A549 (cell line): ENCODE data around the gene AUTS2.

Experiments
- CBX2 ChIP-seq: fragments of 200-600 bp; sonication (generic); IDR thresholded peaks from 2 replicates; pipeline ENCODE4 v1.6.1; 2016; ENCODE audit warnings: low read depth, mild to moderate bottlenecking, borderline replicate concordance
- CEBPB ChIP-seq, 2 experiments: fragments of >200 bp in 1 of 2; sonication (Bioruptor Twin) in 1 of 2; formaldehyde crosslinking in 1 of 2; IDR thresholded peaks; 2 replicates each; pipeline ENCODE4 v1.6.1; 2012 to 2016
- CHD2 ChIP-seq: fragments of 150-350 bp; IDR thresholded peaks from 2 replicates; pipeline ENCODE4 v1.6.1; 2014; ENCODE audit warnings: low read length; ENCODE audit not compliant: partially characterized antibody
- EP300 ChIP-seq, 2 experiments: fragments of >200 bp; sonication (Bioruptor Twin); formaldehyde crosslinking; IDR thresholded peaks; 2 replicates in 1 of 2; 3 replicates in 1 of 2; pipeline ENCODE4 v1.6.1; 2016 to 2017
- POLR2A ChIP-seq: IDR thresholded peaks from 2 replicates; pipeline ENCODE4 v1.6.1; 2012; ENCODE audit warnings: mild to moderate bottlenecking, low read length
- SREBF2 ChIP-seq: fragments of 450-650 bp; IDR thresholded peaks from 2 replicates; pipeline ENCODE4 v1.6.1; 2014; ENCODE audit warnings: mild to moderate bottlenecking, moderate library complexity
- TF ChIP-seq, protein P1 (sequence below): fragments of >200 bp; sonication (Bioruptor Twin); formaldehyde crosslinking; IDR thresholded peaks from 3 replicates; pipeline ENCODE4 v1.5.1; 2016
- TF ChIP-seq, protein P2 (sequence below): fragments of 200-600 bp; sonication (generic); IDR thresholded peaks from 2 replicates; pipeline ENCODE4 v1.6.1; 2016; ENCODE audit warnings: antibody characterized with exemption, mild to moderate bottlenecking, moderate library complexity

DNA sequence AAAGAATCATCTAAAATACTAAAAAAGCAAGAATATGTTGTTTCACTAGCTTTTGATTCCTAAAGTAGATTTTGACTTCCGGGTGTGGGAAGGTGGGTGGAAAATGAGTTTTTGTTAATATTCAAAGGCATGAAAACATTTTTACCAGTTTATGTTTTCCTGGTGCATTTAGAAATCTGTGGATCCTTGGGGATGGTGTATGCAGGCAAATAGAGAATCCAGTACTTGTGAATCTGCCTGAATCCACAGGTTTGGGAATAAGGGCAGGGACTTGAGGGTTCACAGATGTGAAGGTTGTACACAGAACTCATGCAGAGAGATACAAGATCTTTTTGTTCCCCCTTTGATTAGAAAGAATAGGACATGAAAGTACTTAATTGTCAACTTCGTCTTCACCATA, 22.4 kb downstream of the AUTS2 start:
- TF ChIP-seq, protein P1, sequence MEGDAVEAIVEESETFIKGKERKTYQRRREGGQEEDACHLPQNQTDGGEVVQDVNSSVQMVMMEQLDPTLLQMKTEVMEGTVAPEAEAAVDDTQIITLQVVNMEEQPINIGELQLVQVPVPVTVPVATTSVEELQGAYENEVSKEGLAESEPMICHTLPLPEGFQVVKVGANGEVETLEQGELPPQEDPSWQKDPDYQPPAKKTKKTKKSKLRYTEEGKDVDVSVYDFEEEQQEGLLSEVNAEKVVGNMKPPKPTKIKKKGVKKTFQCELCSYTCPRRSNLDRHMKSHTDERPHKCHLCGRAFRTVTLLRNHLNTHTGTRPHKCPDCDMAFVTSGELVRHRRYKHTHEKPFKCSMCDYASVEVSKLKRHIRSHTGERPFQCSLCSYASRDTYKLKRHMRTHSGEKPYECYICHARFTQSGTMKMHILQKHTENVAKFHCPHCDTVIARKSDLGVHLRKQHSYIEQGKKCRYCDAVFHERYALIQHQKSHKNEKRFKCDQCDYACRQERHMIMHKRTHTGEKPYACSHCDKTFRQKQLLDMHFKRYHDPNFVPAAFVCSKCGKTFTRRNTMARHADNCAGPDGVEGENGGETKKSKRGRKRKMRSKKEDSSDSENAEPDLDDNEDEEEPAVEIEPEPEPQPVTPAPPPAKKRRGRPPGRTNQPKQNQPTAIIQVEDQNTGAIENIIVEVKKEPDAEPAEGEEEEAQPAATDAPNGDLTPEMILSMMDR, result no peak
- no peak for TF ChIP-seq POLR2A
- no peak for TF ChIP-seq CHD2
- TF ChIP-seq, protein P2, sequence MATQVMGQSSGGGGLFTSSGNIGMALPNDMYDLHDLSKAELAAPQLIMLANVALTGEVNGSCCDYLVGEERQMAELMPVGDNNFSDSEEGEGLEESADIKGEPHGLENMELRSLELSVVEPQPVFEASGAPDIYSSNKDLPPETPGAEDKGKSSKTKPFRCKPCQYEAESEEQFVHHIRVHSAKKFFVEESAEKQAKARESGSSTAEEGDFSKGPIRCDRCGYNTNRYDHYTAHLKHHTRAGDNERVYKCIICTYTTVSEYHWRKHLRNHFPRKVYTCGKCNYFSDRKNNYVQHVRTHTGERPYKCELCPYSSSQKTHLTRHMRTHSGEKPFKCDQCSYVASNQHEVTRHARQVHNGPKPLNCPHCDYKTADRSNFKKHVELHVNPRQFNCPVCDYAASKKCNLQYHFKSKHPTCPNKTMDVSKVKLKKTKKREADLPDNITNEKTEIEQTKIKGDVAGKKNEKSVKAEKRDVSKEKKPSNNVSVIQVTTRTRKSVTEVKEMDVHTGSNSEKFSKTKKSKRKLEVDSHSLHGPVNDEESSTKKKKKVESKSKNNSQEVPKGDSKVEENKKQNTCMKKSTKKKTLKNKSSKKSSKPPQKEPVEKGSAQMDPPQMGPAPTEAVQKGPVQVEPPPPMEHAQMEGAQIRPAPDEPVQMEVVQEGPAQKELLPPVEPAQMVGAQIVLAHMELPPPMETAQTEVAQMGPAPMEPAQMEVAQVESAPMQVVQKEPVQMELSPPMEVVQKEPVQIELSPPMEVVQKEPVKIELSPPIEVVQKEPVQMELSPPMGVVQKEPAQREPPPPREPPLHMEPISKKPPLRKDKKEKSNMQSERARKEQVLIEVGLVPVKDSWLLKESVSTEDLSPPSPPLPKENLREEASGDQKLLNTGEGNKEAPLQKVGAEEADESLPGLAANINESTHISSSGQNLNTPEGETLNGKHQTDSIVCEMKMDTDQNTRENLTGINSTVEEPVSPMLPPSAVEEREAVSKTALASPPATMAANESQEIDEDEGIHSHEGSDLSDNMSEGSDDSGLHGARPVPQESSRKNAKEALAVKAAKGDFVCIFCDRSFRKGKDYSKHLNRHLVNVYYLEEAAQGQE, result no peak
- TF ChIP-seq SREBF2, result no peak
- no peak for TF ChIP-seq EP300 (IDR thresholded peaks at IDR 0.05)
- TF ChIP-seq CEBPB (IDR thresholded peaks at IDR 0.05), result no peak
- no peak for TF ChIP-seq CBX2
